MCF 10A (cell line): ENCODE results near the gene PRSS50. TPM values are rescaled to one million over a fixed set of nuclear protein-coding genes. Genes with fewer than 3 reads are reported as not detected.

Experiments
- BruUV-seq: library from RNA; stranded (reverse); fragments of 400-500 nt; replicated peaks from 2 replicates; lab custom pipeline; 2021; lab: Mats Ljungman, UMichigan
- CTCF ChIA-PET: fragments of 300-600 bp; sonication (Branson Sonifier 250); formaldehyde crosslinking; extraction: SDS; loops from one replicate; lab custom pipeline; 2021; ENCODE audit warnings: antibody characterized with exemption, inconsistent platforms; lab: Yijun Ruan, JAX
- POLR2A ChIA-PET: fragments of 300-600, 350-650 bp; sonication (Branson Sonifier 250); formaldehyde crosslinking; extraction: SDS; loops from one replicate; lab custom pipeline; 2020; ENCODE audit warnings: antibody characterized with exemption, inconsistent platforms; lab: Yijun Ruan, JAX
- DNase-seq: peaks from one replicate; pipeline ENCODE4 v3.0.0-alpha.2; 2018; ENCODE audit not compliant: unreplicated experiment
- H3K27ac Mint-ChIP-seq: one replicate; pipeline ENCODE4 v1.8.0; 2022; ENCODE audit warnings: mild to moderate bottlenecking, low read depth, mixed read lengths; ENCODE audit not compliant: unreplicated experiment
- H3K27me3 Mint-ChIP-seq: one replicate; pipeline ENCODE4 v1.8.0; 2022; ENCODE audit warnings: mixed read lengths; ENCODE audit not compliant: insufficient read depth, unreplicated experiment
- H3K36me3 Mint-ChIP-seq: one replicate; pipeline ENCODE4 v1.8.0; 2022; ENCODE audit warnings: mild to moderate bottlenecking, moderate library complexity, mixed read lengths; ENCODE audit not compliant: insufficient read depth, unreplicated experiment
- H3K4me1 Mint-ChIP-seq: one replicate; pipeline ENCODE4 v1.8.0; 2022; ENCODE audit warnings: mixed read lengths; ENCODE audit not compliant: insufficient read depth, unreplicated experiment
- H3K4me3 Mint-ChIP-seq: one replicate; pipeline ENCODE4 v1.8.0; 2022; ENCODE audit warnings: mild to moderate bottlenecking, moderate library complexity, mixed read lengths; ENCODE audit not compliant: unreplicated experiment
- H3K9me3 Mint-ChIP-seq: one replicate; pipeline ENCODE4 v1.8.0; 2022; ENCODE audit warnings: mixed read lengths; ENCODE audit not compliant: unreplicated experiment
- intact Hi-C: fragments of 100-400 bp; cut with micrococcal nuclease; formaldehyde crosslinking; loops from 2 replicates; pipeline ENCODE4 v1.14.1; 2022
- total RNA-seq: library from RNA; stranded (reverse); gene quantifications from 2 replicates; pipeline ENCODE4 v1.2.3, GENCODE V29; 2022
- TF ChIP-seq, protein P1 (sequence below): fragments of 200-600 bp; IDR thresholded peaks from one replicate; pipeline ENCODE4 v1.8.0; 2022; ENCODE audit warnings: antibody characterized with exemption, mild to moderate bottlenecking; ENCODE audit not compliant: unreplicated experiment

Gene PRSS50
- total RNA-seq, 1 experiment from 2014 or later: not detected

DNA sequence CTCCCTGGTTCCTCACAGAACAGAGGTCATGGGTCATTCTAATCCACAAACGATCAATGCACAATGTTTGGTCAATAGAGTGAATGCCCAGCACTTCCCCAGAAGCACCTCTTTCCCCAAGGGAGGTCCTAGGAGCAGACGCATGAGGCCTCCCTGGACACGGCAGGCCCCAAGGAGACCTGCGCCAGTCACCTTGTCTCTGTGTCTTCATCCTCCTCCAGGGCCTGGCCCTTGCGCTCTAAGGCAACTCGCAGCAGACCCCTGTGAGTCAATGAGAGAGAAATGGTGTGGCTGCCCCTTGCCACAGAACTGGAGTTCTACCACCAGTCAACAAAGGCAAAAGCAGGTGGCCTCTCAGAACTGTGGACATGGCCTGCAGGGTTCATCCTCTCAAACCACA lies 42.2 kb downstream of the PRSS50 start:
- Mint-ChIP-seq H3K27me3 (no peaks in the 10 kb centered on the region), H3K4me1 (no peaks in the 10 kb centered on the region), H3K36me3 (peaks cover 43% of the 10 kb centered on the region), H3K27ac (no peak overlapping the region), H3K4me3 (no peak overlapping the region), H3K9me3 (no peaks in the 10 kb centered on the region)
- no TSS peak for BruUV-seq
- no peak for DNase-seq
- CTCF ChIA-PET: interaction anchor here (0.7 to 1.9 kb wide), 3 partner anchors 11 to 163 kb away, joined by 3 to 4 read pairs (median 3); no protein-coding TSS in a partner anchor
- intact Hi-C loops: no loop called here
- TF ChIP-seq, protein P1, sequence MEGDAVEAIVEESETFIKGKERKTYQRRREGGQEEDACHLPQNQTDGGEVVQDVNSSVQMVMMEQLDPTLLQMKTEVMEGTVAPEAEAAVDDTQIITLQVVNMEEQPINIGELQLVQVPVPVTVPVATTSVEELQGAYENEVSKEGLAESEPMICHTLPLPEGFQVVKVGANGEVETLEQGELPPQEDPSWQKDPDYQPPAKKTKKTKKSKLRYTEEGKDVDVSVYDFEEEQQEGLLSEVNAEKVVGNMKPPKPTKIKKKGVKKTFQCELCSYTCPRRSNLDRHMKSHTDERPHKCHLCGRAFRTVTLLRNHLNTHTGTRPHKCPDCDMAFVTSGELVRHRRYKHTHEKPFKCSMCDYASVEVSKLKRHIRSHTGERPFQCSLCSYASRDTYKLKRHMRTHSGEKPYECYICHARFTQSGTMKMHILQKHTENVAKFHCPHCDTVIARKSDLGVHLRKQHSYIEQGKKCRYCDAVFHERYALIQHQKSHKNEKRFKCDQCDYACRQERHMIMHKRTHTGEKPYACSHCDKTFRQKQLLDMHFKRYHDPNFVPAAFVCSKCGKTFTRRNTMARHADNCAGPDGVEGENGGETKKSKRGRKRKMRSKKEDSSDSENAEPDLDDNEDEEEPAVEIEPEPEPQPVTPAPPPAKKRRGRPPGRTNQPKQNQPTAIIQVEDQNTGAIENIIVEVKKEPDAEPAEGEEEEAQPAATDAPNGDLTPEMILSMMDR: no peak
- POLR2A ChIA-PET: interaction anchor here (1.4 kb wide), 1 partner anchor 13 kb away, joined by 3 read pairs; no protein-coding TSS in a partner anchor

DNA sequence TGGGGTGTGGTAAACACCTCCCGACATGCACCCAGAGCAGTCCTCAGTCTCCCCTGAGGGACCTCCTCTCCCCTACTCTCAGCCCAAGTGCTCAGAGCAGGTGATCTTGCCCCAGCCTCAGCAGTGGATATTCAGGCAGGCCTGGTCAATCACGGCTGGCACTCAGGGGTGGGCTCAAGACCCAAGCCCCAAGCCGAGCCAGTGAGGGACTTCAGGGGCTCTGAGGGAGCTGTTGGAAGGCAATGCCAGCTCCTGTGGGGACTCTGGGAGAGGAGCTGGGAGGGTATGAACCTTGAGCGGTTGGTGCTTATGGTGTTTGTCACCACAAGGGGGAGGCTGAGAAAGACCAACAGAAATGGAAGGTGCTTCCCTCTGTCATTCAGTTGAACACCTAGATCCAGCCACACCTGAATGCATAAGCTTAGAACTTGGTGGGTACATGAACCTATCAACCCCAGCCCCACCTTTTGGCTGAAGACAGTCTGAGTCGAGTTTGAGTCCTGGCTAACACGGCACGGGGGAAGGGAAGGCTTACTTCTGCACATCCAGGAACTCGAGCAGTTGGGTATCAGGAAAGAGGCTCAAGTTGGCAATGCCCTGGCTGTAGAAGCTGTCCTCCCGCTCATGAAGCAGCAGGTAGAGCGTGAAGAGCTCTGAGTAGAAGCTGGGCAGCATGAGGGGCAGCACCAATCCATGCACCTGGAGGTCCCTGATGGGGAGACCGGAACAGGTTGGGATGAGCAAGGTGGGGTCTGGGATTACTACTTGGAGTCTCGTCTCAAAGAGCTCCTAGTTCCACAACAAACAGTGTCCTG lies 43.4 kb downstream of the PRSS50 start:
- Mint-ChIP-seq H3K27me3 (no peaks in the 10 kb centered on the region), H3K27ac (no peak overlapping the region), H3K4me1 (no peaks in the 10 kb centered on the region), H3K36me3 (peaks cover 34% of the 10 kb centered on the region), H3K4me3 (no peak overlapping the region), H3K9me3 (no peaks in the 10 kb centered on the region)
- no peak for DNase-seq
- TF ChIP-seq, protein P1: peak; percentile 11
- POLR2A ChIA-PET: interaction anchor here (0.6 to 1.4 kb wide), 3 partner anchors 8 to 21 kb away, joined by 3 to 10 read pairs (median 5); partner anchors contain the start of gene ALS2CL
- CTCF ChIA-PET: interaction anchor here (1.0 to 1.9 kb wide), 3 partner anchors 10 to 185 kb away, joined by 3 to 8 read pairs (median 4); no protein-coding TSS in a partner anchor
- intact Hi-C loops: no loop called here
- BruUV-seq: no TSS peak

DNA sequence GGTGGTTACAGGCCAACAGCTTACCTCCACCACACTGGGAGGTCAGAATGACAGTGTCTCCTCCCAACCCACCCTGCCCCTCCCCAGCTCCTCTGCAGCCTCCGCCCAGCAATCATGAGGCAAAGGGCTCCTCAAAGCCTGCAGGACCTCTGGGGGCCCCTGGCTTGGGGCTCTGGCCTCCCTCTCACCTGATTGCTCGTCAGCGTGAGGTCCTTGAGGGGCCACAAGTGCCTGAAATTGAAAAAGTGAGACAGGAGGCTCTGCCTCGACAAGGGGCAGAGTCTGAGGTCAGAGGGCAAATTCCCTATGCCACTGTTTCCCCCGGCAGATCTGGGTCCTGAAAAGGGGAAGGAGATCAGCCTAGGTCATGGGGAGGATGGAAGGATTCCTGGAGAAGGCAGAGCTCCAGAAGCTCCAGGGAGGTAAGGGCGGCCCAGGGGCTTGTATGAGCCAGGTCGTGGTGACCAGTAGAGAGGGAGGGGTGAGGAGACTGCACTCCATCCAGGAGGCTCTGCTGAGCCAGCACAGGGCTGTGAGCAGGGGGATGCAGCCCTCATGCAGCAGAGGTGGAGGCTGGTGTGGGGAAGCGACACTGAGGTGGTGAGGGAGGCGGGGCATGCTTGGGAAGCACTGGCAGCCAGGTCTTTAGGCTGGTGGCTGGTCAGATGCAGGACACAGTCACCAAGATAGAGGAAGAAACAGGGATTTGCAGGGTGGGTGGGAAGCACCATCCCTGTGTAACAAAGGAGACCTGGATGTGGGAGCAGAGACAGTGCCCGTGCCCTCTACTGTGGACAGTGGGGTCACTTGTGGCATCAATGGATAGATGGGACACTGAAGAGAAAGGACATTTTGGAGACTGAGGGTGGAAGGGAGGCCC lies 44.3 kb downstream of the PRSS50 start:
- BruUV-seq: no TSS peak
- Mint-ChIP-seq H3K4me1 (no peaks in the 10 kb centered on the region), H3K27me3 (no peaks in the 10 kb centered on the region), H3K9me3 (no peaks in the 10 kb centered on the region), H3K36me3 (peaks cover 36% of the 10 kb centered on the region), H3K27ac (no peak overlapping the region), H3K4me3 (no peak overlapping the region)
- ChIA-PET CTCF (interaction anchor here (1.0 to 1.2 kb wide), 2 partner anchors 9 to 185 kb away, joined by 3 to 8 read pairs; no protein-coding TSS in a partner anchor), POLR2A (interaction anchor here (0.6 to 1.4 kb wide), 4 partner anchors 7 to 22 kb away, joined by 3 to 10 read pairs (median 4); partner anchors contain the start of gene ALS2CL)
- intact Hi-C loops: no loop called here
- DNase-seq: no peak
- TF ChIP-seq, protein P1: no peak
